HepG2 (cell line): ENCODE results near the gene DNAI2. TPM values are rescaled to one million over a fixed set of nuclear protein-coding genes. Genes with fewer than 3 reads are reported as not detected.

Experiments used
- ATAC-seq: fragments of 200-7000 bp; cut with Tn5 transposase; 3 replicates; pipeline ENCODE4 v1.9.1; 2020; ENCODE audit warnings: mild to moderate bottlenecking, moderate library complexity
- BruUV-seq: library from RNA; stranded (reverse); fragments of 400-500 nt; replicated peaks from 2 replicates; lab custom pipeline; 2021; lab: Mats Ljungman, UMichigan
- CTCF ChIA-PET: fragments of 300-600 bp; formaldehyde crosslinking; extraction: SDS; loops from one replicate; lab custom pipeline; 2021; ENCODE audit warnings: low total read pairs, inconsistent platforms, low intra/inter-chr PET ratio; lab: Yijun Ruan, JAX
- POLR2A ChIA-PET: fragments of 350-600 bp; sonication (Branson Sonifier 250); formaldehyde crosslinking; loops from one replicate; lab custom pipeline; 2020; ENCODE audit warnings: antibody characterized with exemption, inconsistent platforms; lab: Yijun Ruan, JAX
- DNase-seq: peaks from one replicate; pipeline ENCODE4 v3.0.0-alpha.2; 2015; ENCODE audit warnings: low spot score
- FAIRE-seq: peaks from 3 replicates; lab custom pipeline; 2011; peaks lifted over from hg19 to GRCh38; lab: Jason Lieb, UNC
- H2AFZ ChIP-seq: one replicate; pipeline ENCODE4 v1.6.1; 2011; ENCODE audit warnings: low read length, inconsistent platforms
- H3K27ac ChIP-seq: fragments of 300-600 bp; 3 replicates; pipeline ENCODE4 v1.8.0; 2011; ENCODE audit warnings: mixed run types, mild to moderate bottlenecking, mixed read lengths, low read length, inconsistent platforms; ENCODE audit not compliant: insufficient read depth; ENCODE audit errors: extremely low read length
- H3K27me3 ChIP-seq, 2 experiments: fragments of 200-600 bp in 1 of 2; 2 replicates in 1 of 2; 3 replicates in 1 of 2; pipeline versions ENCODE4 v1.6.0 to v1.8.0; 2011; ENCODE audit warnings: low read length in 2 of 2, mild to moderate bottlenecking in 2 of 2, moderate library complexity in 2 of 2, inconsistent platforms in 1 of 2; ENCODE audit not compliant: insufficient read depth in 2 of 2, control insufficient read depth in 1 of 2
- H3K36me3 ChIP-seq, 2 experiments: fragments of 200-600 bp in 1 of 2; replicated peaks in 1 of 2; 2 replicates in 1 of 2; 3 replicates in 1 of 2; pipeline versions ENCODE4 v1.5.1 to v1.8.0; 2011; ENCODE audit warnings: low read length in 2 of 2, inconsistent platforms in 1 of 2; ENCODE audit not compliant: insufficient read depth in 2 of 2, control insufficient read depth in 1 of 2
- H3K4me1 ChIP-seq: 2 replicates; pipeline ENCODE4 v1.5.1; 2012; ENCODE audit warnings: low read length, inconsistent platforms; ENCODE audit not compliant: insufficient read depth
- H3K4me2 ChIP-seq: 2 replicates; pipeline ENCODE4 v1.6.0; 2011; ENCODE audit warnings: low read depth, low read length, inconsistent platforms
- H3K4me3 ChIP-seq, 3 experiments: fragments of 200-600 bp in 1 of 3; sonication (generic), shearing (Covaris generic) in 1 of 3; replicated peaks in 1 of 3; 2 replicates each; pipeline ENCODE4 v1.5.1; 2011 to 2016; ENCODE audit warnings: low read length in 3 of 3, inconsistent platforms in 2 of 3, low read depth in 2 of 3, mild to moderate bottlenecking in 2 of 3, control low read depth in 1 of 3, mixed read lengths in 1 of 3; ENCODE audit not compliant: insufficient read depth in 1 of 3
- H3K79me2 ChIP-seq: one replicate; pipeline ENCODE4 v1.6.1; 2011; ENCODE audit warnings: low read length, inconsistent platforms; ENCODE audit not compliant: insufficient read depth
- H3K9ac ChIP-seq: 2 replicates; pipeline ENCODE4 v1.6.0; 2011; ENCODE audit warnings: mild to moderate bottlenecking, low read depth, low read length, inconsistent platforms; ENCODE audit not compliant: insufficient read depth
- H3K9me3 ChIP-seq: 2 replicates; pipeline ENCODE4 v1.5.1; 2012; ENCODE audit warnings: mild to moderate bottlenecking, low read length
- H4K20me1 ChIP-seq: 2 replicates; pipeline ENCODE4 v1.6.0; 2011; ENCODE audit warnings: inconsistent platforms, mild to moderate bottlenecking, low read length, moderate library complexity; ENCODE audit not compliant: insufficient read depth
- CAMTA2 ChIP-seq: sonication (generic); formaldehyde crosslinking; IDR thresholded peaks from 2 replicates; pipeline ENCODE4 v1.4.0; 2020; ENCODE audit warnings: mild to moderate bottlenecking, missing genetic modification reagents, borderline replicate concordance
- HNRNPK ChIP-seq: fragments of 200-400 bp; formaldehyde crosslinking; IDR thresholded peaks from 2 replicates; pipeline ENCODE4 v1.6.1; 2018; ENCODE audit warnings: low read length, low read depth, moderate library complexity, mild to moderate bottlenecking; ENCODE audit not compliant: poor library complexity, severe bottlenecking
- RXRB ChIP-seq: IDR thresholded peaks from 2 replicates; pipeline ENCODE4 v1.6.1; 2016; ENCODE audit warnings: borderline replicate concordance, missing genetic modification reagents, missing compliant biosample characterization
- ZNF350 ChIP-seq: sonication (generic); formaldehyde crosslinking; IDR thresholded peaks from 2 replicates; pipeline ENCODE4 v1.4.0; 2020; ENCODE audit warnings: mild to moderate bottlenecking, low read depth, missing genetic modification reagents, borderline replicate concordance
- ZNF7 ChIP-seq: IDR thresholded peaks from 2 replicates; pipeline ENCODE4 v1.6.1; 2016; ENCODE audit warnings: missing biosample characterization, missing genetic modification reagents
- WGBS: methylation state at CpG from one replicate; pipeline ENCODE4 v1.1.6; 2017; ENCODE audit warnings: low lambda C conversion rate; 5-methylcytosine and 5-hydroxymethylcytosine counted together
- in situ Hi-C: cut with HindIII; loops from 2 replicates; pipeline ENCODE4 v1.10.0; 2017; ENCODE audit warnings: low pct_unique_long_range_greater_than_20kb; ENCODE audit not compliant: extremely low pct_ligation_motif_present
- intact Hi-C: fragments of 100-400 bp; cut with micrococcal nuclease; formaldehyde crosslinking; loops from one replicate; pipeline ENCODE4 v1.10.0; 2022; ENCODE audit not compliant: unreplicated experiment
- polyA plus RNA-seq, 8 experiments: library from polyadenylated mRNA; depleted of rRNA in 3 of 8; stranded (reverse) in 7 of 8; unstranded in 1 of 8; fragments of >200 nt; fragmentation: Illumina TruSeq in 4 of 8; extraction: Trizol in 4 of 8; gene quantifications; 2 replicates each; pipeline versions ENCODE4 v1.2.1 to v1.2.3, GENCODE V29; 2011 to 2016; ENCODE audit warnings: low read depth in 4 of 8, missing spikeins in 1 of 8, mixed read lengths in 1 of 8; ENCODE audit not compliant: insufficient read depth in 1 of 8
- total RNA-seq, 5 experiments: library from RNA; depleted of rRNA; stranded (reverse); fragments of >200 nt; fragmentation: Illumina TruSeq; extraction: Trizol; gene quantifications; 2 replicates each; pipeline ENCODE4 v1.2.3, GENCODE V29; 2016; ENCODE audit warnings: low read depth in 1 of 5
- TF ChIP-seq, protein P1 (sequence below): sonication (generic); formaldehyde crosslinking; IDR thresholded peaks from 2 replicates; pipeline ENCODE4 v1.4.0; 2020; ENCODE audit warnings: mild to moderate bottlenecking, missing genetic modification reagents
- TF ChIP-seq, protein P2 (sequence below): sonication (generic); formaldehyde crosslinking; IDR thresholded peaks from 2 replicates; pipeline ENCODE4 v1.8.0; 2022; ENCODE audit warnings: mild to moderate bottlenecking, missing genetic modification reagents, borderline replicate concordance
- TF ChIP-seq, protein P3 (sequence below): sonication (generic); formaldehyde crosslinking; IDR thresholded peaks from 2 replicates; pipeline ENCODE4 v1.5.1; 2020; ENCODE audit warnings: missing genetic modification reagents, mild to moderate bottlenecking, borderline replicate concordance

Gene DNAI2
- total and polyA plus RNA-seq, 2 of the 13 experiments (the other 11 are each of a cell fraction or from before 2014, with no cell fraction given) = not detected

GRCh38 chr17:74292495-74292894, 18.5 kb downstream of the DNAI2 start (continued):
- TF ChIP-seq, protein P1, sequence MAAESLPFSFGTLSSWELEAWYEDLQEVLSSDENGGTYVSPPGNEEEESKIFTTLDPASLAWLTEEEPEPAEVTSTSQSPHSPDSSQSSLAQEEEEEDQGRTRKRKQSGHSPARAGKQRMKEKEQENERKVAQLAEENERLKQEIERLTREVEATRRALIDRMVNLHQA (CRISPR knock-in tag) = no peak

- no peak for DNase-seq
- Histone ChIP-seq H3K36me3 (no peaks in the 10 kb centered on the region), H3K4me1 (peaks cover 8% of the 10 kb centered on the region; the same call in 1 of the 2 replicates), H3K27ac (no peak overlapping the region), H3K79me2 (no peaks in the 10 kb centered on the region), H3K4me3 (no peak overlapping the region), H3K4me2 (no peak overlapping the region), H3K27me3 (peaks cover 10 to 18% of the 10 kb centered on the region in 2 experiments; a peak in 4 of 5 replicates), H4K20me1 (no peaks in the 10 kb centered on the region), H3K9ac (no peak overlapping the region), H2AFZ (no peak overlapping the region), H3K9me3 (no peaks in the 10 kb centered on the region)
- WGBS = 27% methylated on average over 10 of the region's 10 CpGs
- ChIA-PET CTCF (no interaction called here), POLR2A (interaction anchor here (0.6 to 1.0 kb wide), 2 partner anchors 8 to 10 kb away, joined by 3 read pairs; no protein-coding TSS in a partner anchor)
- TF ChIP-seq RXRB (CRISPR knock-in tag) (no peak), CAMTA2 (CRISPR knock-in tag) (no peak), ZNF350 (CRISPR knock-in tag) (no peak), ZNF7 (peak; percentile 78), HNRNPK (peak; percentile 69)
- TF ChIP-seq, protein P2, sequence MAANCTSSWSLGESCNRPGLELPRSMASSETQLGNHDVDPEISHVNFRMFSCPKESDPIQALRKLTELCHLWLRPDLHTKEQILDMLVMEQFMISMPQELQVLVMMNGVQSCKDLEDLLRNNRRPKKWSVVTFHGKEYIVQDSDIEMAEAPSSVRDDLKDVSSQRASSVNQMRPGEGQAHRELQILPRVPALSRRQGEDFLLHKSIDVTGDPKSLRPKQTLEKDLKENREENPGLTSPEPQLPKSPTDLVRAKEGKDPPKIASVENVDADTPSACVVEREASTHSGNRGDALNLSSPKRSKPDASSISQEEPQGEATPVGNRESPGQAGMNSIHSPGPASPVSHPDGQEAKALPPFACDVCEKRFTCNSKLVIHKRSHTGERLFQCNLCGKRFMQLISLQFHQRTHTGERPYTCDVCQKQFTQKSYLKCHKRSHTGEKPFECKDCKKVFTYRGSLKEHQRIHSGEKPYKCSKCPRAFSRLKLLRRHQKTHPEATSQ (CRISPR knock-in tag) = no peak
- TF ChIP-seq, protein P3, sequence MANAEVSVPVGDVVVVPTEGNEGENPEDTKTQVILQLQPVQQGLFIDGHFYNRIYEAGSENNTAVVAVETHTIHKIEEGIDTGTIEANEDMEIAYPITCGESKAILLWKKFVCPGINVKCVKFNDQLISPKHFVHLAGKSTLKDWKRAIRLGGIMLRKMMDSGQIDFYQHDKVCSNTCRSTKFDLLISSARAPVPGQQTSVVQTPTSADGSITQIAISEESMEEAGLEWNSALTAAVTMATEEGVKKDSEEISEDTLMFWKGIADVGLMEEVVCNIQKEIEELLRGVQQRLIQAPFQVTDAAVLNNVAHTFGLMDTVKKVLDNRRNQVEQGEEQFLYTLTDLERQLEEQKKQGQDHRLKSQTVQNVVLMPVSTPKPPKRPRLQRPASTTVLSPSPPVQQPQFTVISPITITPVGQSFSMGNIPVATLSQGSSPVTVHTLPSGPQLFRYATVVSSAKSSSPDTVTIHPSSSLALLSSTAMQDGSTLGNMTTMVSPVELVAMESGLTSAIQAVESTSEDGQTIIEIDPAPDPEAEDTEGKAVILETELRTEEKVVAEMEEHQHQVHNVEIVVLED (CRISPR knock-in tag) = no peak
- FAIRE-seq = no peak
- intact Hi-C loops = loop anchor here (1.0 kb wide), 1 partner anchor 83 kb away; the partner anchor contains the start of gene TTYH2
- peak; percentile 44; the same call in 2 of the 3 replicates for ATAC-seq
- BruUV-seq = no TSS peak
- in situ Hi-C loops = no loop called here
These were observed 21.9 kb downstream of the DNAI2 start for GRCh38 chr17:74295625-74296547.
